ENCODE data around the gene PCNX2.

PCNX2 gene

DNA sequence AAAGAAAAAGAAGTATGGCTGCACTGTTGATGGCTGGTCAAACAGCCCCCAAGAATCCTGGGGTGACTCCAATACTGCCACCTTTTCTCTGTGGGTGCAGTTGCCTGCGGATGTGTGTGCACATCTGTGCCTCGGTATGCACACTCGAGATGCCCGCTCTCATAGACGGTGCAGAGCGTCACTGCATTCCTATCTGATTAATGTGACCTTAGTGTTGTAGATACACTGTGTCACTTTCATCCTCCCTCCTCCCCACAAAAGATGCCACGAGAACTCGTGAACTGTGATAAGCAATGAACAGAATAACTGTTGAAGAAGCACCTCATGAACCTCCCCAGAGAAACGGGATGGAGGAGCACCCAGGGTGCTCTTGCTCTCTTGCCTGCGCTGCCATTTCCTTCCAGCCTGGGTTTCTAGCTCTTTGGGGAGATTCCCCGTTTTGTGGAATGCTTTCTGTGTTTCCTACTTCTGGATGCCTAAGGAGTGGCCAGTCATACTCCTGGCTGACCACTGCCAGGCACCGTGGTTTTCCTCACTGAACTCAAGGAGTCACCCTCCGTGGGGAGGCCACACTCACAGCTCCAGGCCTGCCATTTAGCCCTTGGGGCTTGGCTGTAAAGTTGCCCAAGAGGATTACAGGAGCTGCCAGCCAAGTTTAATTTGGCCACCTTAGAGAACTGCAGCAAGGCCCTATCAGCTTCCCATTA lies 313.1 kb downstream of the PCNX2 start:
- no peak overlapping the region for H3K9ac ChIP-seq (ENCODE audit: low read length)
- H3F3A ChIP-seq (ENCODE audit: insufficient read depth, low read length), result no peaks in the 10 kb centered on the region
- H3K9me3 ChIP-seq (replicated peaks; ENCODE audit: insufficient read depth, low read length), result no peaks in the 10 kb centered on the region
- H3K27ac ChIP-seq (ENCODE audit: low read length), result no peak overlapping the region
- no peak overlapping the region for H2AFZ ChIP-seq (ENCODE audit: low read length)
- no peaks in the 10 kb centered on the region for H4K20me1 ChIP-seq (ENCODE audit: insufficient read depth, low read length)
- no peak overlapping the region for H3K4me3 ChIP-seq (ENCODE audit: low read length)
- no peaks in the 10 kb centered on the region for H3K27me3 ChIP-seq (replicated peaks; ENCODE audit: insufficient read depth, low read length)
- no peaks in the 10 kb centered on the region for H3K36me3 ChIP-seq (replicated peaks; ENCODE audit: insufficient read depth, low read length)
- H3K79me2 ChIP-seq (ENCODE audit: low read length), result no peaks in the 10 kb centered on the region
- no peak for DNase-seq
- no peaks in the 10 kb centered on the region for H3K4me1 ChIP-seq (ENCODE audit: low read length)
- no peak overlapping the region for H3K4me2 ChIP-seq (ENCODE audit: low read depth, low read length)
- no peaks in the 10 kb centered on the region for H3K9me2 ChIP-seq (replicated peaks; ENCODE audit: insufficient read depth, low read length)
- TF ChIP-seq, protein P1, sequence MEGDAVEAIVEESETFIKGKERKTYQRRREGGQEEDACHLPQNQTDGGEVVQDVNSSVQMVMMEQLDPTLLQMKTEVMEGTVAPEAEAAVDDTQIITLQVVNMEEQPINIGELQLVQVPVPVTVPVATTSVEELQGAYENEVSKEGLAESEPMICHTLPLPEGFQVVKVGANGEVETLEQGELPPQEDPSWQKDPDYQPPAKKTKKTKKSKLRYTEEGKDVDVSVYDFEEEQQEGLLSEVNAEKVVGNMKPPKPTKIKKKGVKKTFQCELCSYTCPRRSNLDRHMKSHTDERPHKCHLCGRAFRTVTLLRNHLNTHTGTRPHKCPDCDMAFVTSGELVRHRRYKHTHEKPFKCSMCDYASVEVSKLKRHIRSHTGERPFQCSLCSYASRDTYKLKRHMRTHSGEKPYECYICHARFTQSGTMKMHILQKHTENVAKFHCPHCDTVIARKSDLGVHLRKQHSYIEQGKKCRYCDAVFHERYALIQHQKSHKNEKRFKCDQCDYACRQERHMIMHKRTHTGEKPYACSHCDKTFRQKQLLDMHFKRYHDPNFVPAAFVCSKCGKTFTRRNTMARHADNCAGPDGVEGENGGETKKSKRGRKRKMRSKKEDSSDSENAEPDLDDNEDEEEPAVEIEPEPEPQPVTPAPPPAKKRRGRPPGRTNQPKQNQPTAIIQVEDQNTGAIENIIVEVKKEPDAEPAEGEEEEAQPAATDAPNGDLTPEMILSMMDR (IDR thresholded peaks at IDR 0.05; ENCODE audit: low read length), result no peak
- TF ChIP-seq EZH2phosphoT487 (IDR thresholded peaks at IDR 0.05; ENCODE audit: low read length), result no peak
- no peak for TF ChIP-seq EZH2 (optimal IDR thresholded peaks at IDR 0.05; ENCODE audit: low read depth, low read length)

DNA sequence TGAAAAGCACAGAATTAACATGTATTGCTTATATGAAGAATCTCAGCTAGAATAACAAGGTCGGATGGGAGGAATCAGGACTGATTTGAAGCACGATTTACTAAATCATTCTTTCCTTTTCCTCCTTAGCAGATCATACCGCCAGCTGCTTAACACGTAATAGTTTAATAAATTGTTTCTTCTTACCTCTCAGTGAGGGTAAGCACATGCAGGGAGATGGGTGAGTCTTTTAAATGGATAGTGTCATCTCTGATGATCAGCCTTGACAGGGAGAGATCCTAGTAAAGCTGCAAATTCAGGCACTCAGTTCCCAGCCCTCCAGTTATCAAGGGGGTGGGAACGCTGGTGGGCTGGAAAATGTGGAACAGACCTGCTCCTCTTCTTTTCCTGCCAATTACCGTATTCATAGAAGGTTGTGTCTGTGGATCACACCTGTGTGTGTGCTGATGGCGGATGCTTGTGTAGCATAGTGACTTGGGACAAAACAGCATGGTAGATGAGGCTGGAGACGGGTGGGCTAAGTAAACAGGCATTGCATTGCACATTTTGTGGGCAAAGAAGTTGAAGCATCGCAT lies 314.5 kb downstream of the PCNX2 start:
- Histone ChIP-seq H3K27ac (ENCODE audit: low read length) (no peak overlapping the region), H2AFZ (ENCODE audit: low read length) (no peak overlapping the region), H3K9me2 (replicated peaks; ENCODE audit: insufficient read depth, low read length) (no peaks in the 10 kb centered on the region), H3K27me3 (replicated peaks; ENCODE audit: insufficient read depth, low read length) (no peaks in the 10 kb centered on the region), H3K9me3 (replicated peaks; ENCODE audit: insufficient read depth, low read length) (no peaks in the 10 kb centered on the region), H3K9ac (ENCODE audit: low read length) (no peak overlapping the region), H3K4me3 (ENCODE audit: low read length) (no peak overlapping the region), H3K36me3 (replicated peaks; ENCODE audit: insufficient read depth, low read length) (no peaks in the 10 kb centered on the region), H3K4me1 (ENCODE audit: low read length) (no peaks in the 10 kb centered on the region), H3K79me2 (ENCODE audit: low read length) (no peaks in the 10 kb centered on the region), H3K4me2 (ENCODE audit: low read depth, low read length) (no peak overlapping the region), H4K20me1 (ENCODE audit: insufficient read depth, low read length) (no peaks in the 10 kb centered on the region), H3F3A (ENCODE audit: insufficient read depth, low read length) (no peaks in the 10 kb centered on the region)
- TF ChIP-seq EZH2 (optimal IDR thresholded peaks at IDR 0.05; ENCODE audit: low read depth, low read length) (no peak), EZH2phosphoT487 (IDR thresholded peaks at IDR 0.05; ENCODE audit: low read length) (no peak)
- TF ChIP-seq, protein P1 (IDR thresholded peaks at IDR 0.05; ENCODE audit: low read length), result no peak
- DNase-seq, result no peak

DNA sequence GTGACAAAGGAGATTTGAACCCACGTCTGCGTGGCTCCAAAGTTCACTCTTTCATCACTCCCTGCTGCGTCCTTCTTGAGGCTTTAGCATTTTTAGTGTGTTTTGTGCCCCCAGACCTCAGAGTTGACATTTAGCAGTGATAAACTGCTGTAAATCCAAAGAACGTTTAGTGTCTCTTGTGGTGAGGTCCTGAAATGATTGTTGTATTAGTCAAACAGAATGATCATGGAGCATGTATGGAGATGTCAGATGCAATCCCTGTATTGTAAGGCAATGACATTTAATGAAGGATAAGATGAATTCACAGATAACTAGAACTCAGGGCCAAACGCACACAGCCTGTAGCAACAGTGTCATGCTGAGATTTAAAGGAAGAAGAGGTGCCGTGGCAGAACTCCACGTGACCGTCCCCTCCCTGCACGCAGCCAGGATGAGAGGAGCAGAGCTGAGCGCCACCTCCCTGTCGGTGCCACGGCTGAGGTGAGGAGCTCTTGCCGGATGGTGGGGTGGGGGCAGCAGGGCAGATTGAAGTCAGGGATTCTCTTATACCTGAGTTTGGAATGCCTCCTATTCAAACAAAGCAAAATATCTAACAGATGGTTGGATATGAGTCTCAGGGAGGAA lies 315.1 kb downstream of the PCNX2 start:
- no peak for DNase-seq
- H3K9me3 ChIP-seq (replicated peaks; ENCODE audit: insufficient read depth, low read length), result no peaks in the 10 kb centered on the region
- H2AFZ ChIP-seq (ENCODE audit: low read length), result no peak overlapping the region
- H3K4me2 ChIP-seq (ENCODE audit: low read depth, low read length), result no peak overlapping the region
- no peaks in the 10 kb centered on the region for H4K20me1 ChIP-seq (ENCODE audit: insufficient read depth, low read length)
- no peaks in the 10 kb centered on the region for H3K27me3 ChIP-seq (replicated peaks; ENCODE audit: insufficient read depth, low read length)
- no peaks in the 10 kb centered on the region for H3F3A ChIP-seq (ENCODE audit: insufficient read depth, low read length)
- no peak overlapping the region for H3K27ac ChIP-seq (ENCODE audit: low read length)
- TF ChIP-seq EZH2 (optimal IDR thresholded peaks at IDR 0.05; ENCODE audit: low read depth, low read length) (no peak), EZH2phosphoT487 (IDR thresholded peaks at IDR 0.05; ENCODE audit: low read length) (no peak)
- TF ChIP-seq, protein P1 (IDR thresholded peaks at IDR 0.05; ENCODE audit: low read length), result no peak
- no peaks in the 10 kb centered on the region for H3K79me2 ChIP-seq (ENCODE audit: low read length)
- H3K9me2 ChIP-seq (replicated peaks; ENCODE audit: insufficient read depth, low read length), result no peaks in the 10 kb centered on the region
- H3K9ac ChIP-seq (ENCODE audit: low read length), result no peak overlapping the region
- no peaks in the 10 kb centered on the region for H3K4me1 ChIP-seq (ENCODE audit: low read length)
- H3K4me3 ChIP-seq (ENCODE audit: low read length), result no peak overlapping the region
- H3K36me3 ChIP-seq (replicated peaks; ENCODE audit: insufficient read depth, low read length), result no peaks in the 10 kb centered on the region
